GOT3 (cell line): ENCODE measurements around the gene MAP7.
"Not testable (repeated sequence)": the region's sequence is repeated elsewhere in the genome, so short reads cannot be mapped to it uniquely, and the experiment has no call there.

ENCODE experiments used
- DNase-seq: peaks from one replicate; lab custom pipeline; 2025; ENCODE audit warnings: mixed read lengths; lab: John Stamatoyannopoulos, UW

Gene MAP7

GRCh38 chr6:136375836-136376235 is 174.4 kb downstream of the MAP7 start:
- DNase-seq = not testable (repeated sequence)

- no peak for DNase-seq
Observed at GRCh38 chr6:136371959-136372358, 178.3 kb downstream of the MAP7 start.

- DNase-seq = no peak
Observed at GRCh38 chr6:136370988-136371728, 179.1 kb downstream of the MAP7 start.

- DNase-seq = no peak
Observed at GRCh38 chr6:136365776-136366354, 184.4 kb downstream of the MAP7 start.

GRCh38 chr6:136362421-136363356 is 187.5 kb downstream of the MAP7 start:
- DNase-seq = no peak

GRCh38 chr6:136361787-136362186 is 188.4 kb downstream of the MAP7 start:
- no peak for DNase-seq

- DNase-seq = no peak
Observed at GRCh38 chr6:136360783-136361182, 189.4 kb downstream of the MAP7 start.

- DNase-seq = no peak
Observed at GRCh38 chr6:136359851-136360250, 190.4 kb downstream of the MAP7 start.

GRCh38 chr6:136351518-136352110 is 198.6 kb downstream of the MAP7 start:
- DNase-seq = no peak

GRCh38 chr6:136350914-136351313 is 199.3 kb downstream of the MAP7 start:
- no peak for DNase-seq

- no peak for DNase-seq
Observed at GRCh38 chr6:136347847-136348246, 202.4 kb downstream of the MAP7 start.

- no peak for DNase-seq
Observed at GRCh38 chr6:136345145-136345544, 205.1 kb downstream of the MAP7 start.

- no peak for DNase-seq
Observed at GRCh38 chr6:136344420-136344819, 205.8 kb downstream of the MAP7 start.

GRCh38 chr6:136343700-136344099 is 206.5 kb downstream of the MAP7 start:
- DNase-seq = no peak

GRCh38 chr6:136343275-136343674 is 206.9 kb downstream of the MAP7 start:
- DNase-seq = no peak

- no peak for DNase-seq
Observed at GRCh38 chr6:136341967-136342366, 208.3 kb downstream of the MAP7 start.

GRCh38 chr6:136341367-136341766 is 208.9 kb downstream of the MAP7 start:
- DNase-seq = no peak

GRCh38 chr6:136338486-136338885 is 211.7 kb downstream of the MAP7 start:
- DNase-seq = no peak

GRCh38 chr6:136337606-136338005 is 212.6 kb downstream of the MAP7 start:
- DNase-seq = no peak

- DNase-seq = no peak
Observed at GRCh38 chr6:136337121-136337520, 213.1 kb downstream of the MAP7 start.

GRCh38 chr6:136335736-136336363 is 214.4 kb downstream of the MAP7 start:
- DNase-seq = no peak

- no peak for DNase-seq
Observed at GRCh38 chr6:136334853-136335252, 215.4 kb downstream of the MAP7 start.
